ENCODE measurements around the gene TBL1XR1. TPM values are rescaled to one million over a fixed set of nuclear protein-coding genes. Genes with fewer than 3 reads are reported as not detected.
"Not testable (repeated sequence)": the region's sequence is repeated elsewhere in the genome, so short reads cannot be mapped to it uniquely, and the experiment has no call there.

Gene TBL1XR1
- total RNA-seq, 1 experiment from 2014 or later: 88.3 TPM

DNA sequence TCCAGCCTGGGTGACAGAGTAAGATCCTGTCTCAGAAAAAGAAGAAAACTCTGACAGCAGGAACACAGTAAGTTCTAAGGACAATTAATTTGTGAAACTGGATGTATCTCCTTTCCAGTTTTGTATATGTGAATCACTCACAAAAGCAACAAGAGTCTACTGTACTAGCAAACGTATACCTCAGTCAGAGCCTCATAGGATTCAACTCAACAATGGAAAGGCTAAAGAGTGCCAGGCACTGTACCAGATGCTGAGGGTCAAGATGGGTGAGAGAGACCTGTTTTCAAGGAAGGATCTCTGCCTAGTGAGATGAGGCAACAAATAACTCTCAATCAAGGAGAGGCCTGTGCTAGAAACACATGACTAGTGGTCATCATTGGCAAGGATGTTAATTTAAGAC, 14.9 kb downstream of the TBL1XR1 start:
- no peak for DNase-seq (ENCODE audit: low spot score)

DNA sequence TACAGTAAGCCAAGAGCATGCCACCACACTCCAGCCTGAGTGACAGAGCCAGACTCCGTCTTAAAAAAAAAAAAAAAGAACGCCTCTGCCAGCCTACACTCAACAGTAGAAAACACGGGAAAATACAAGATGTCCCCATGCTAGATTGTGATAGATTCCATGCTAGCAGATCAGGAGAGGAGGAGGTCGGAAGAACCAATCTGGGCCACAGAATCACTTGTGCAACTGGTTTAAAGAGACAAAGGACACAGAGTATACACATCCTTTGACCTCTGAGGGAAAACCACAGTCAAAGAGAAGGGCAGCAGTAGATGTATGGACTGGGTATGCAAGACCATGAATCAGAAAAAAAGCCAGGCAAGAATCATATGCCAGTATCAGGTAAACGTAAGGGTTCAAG, 15.9 kb downstream of the TBL1XR1 start:
- no peak for DNase-seq (ENCODE audit: low spot score)

DNA sequence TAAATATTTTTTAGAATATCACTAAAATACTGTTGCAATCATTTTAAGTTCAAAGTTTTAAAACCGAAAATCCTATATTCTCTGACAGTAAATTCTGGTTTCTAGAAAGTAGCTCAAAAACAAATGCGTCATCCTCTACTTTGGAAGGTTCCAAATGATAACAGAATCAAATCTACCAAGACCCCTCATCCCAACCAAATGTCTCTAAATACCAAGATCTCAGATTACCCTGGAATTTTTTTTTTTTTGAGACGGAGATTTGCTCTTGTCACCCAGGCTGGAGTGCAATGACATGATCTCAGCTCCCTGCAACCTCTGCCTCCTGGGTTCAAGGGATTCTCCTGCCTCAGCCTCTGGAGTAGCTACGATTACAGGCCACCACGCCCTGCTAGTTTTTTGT, 16.8 kb downstream of the TBL1XR1 start:
- no peak for DNase-seq (ENCODE audit: low spot score)

DNA sequence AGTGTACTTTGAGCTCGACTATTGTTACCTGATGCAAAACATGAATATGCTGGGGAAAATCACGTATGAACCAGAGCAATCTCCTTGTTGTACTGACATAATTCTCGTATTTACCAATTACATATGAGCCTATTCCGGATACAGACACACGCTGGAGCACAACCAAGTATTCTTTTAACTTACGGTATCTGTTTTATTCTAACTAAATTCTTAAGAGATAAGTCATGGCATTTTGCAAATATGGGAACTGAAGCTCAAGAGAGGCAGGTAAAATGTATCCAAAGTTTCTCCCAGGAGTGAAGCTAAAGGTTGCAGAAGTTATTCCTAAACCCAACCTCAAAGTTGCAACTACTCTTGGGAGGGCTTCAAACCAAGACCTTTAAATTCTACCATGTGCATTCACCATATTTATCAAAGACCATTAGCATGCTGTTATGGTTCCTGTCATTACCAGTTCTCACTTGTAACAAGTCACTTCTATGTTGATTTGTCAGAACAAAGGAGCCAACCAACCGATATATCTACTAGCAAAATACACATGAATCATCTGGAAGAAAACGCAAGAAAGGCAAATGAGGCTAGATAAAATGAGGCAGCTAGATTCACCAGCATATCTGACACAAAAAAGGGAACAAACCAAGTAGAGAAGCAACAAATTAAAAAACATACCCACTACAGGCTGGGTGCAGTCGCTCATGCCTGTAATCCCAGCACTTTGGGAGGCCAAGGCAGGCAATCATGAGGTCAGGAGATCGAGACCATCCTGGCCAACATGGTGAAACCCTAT, 17.8 kb downstream of the TBL1XR1 start:
- DNase-seq (ENCODE audit: low spot score): no peak

DNA sequence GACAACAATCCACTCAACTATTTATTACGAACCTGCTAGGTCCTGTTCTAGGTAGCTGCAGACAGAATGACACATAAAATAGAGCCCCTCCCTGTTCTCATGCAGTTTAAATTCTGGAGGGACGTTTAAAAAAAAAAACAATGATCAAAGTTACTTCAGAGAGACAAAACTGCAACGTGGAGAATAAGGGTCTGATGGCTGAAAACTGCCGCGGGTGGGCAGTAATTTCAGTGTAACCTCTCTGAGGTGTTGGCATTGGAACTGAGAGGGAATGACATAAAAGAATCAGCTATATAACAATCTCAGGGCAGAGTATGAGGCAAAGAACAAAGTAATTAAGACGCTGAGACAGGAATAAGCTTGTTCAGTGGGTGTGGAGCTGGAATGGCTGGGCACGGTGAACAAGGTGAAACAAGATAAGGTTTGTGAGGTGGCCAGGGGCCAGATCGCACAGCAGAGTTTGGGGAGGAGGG, 19.5 kb downstream of the TBL1XR1 start:
- DNase-seq (ENCODE audit: low spot score): no peak

DNA sequence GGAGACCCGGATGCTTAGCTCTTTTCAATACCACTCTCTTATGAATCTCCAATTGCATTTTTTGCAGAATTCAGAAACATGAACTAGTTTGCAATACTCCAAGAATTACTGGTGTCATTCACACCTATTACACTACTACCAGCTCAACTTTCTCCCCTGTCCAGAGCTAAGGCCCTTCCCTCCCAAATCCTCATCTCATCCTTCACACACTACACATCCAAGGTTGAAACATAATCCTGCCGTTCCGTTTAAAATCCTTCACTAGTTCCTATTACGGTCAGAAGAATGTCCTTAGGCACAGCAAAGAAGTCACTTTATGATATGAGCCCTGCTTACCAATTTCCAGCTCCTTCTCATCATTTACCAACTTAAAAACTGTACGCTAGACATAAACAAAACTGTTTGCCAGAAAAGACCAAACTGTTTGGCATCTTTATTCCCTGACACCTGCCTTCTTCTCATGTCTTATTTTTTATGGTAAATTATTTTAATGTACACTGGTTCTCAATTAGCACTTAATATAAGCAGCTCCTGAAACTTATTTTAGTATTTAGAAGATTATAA, 22.6 kb downstream of the TBL1XR1 start:
- DNase-seq (ENCODE audit: low spot score): no peak

DNA sequence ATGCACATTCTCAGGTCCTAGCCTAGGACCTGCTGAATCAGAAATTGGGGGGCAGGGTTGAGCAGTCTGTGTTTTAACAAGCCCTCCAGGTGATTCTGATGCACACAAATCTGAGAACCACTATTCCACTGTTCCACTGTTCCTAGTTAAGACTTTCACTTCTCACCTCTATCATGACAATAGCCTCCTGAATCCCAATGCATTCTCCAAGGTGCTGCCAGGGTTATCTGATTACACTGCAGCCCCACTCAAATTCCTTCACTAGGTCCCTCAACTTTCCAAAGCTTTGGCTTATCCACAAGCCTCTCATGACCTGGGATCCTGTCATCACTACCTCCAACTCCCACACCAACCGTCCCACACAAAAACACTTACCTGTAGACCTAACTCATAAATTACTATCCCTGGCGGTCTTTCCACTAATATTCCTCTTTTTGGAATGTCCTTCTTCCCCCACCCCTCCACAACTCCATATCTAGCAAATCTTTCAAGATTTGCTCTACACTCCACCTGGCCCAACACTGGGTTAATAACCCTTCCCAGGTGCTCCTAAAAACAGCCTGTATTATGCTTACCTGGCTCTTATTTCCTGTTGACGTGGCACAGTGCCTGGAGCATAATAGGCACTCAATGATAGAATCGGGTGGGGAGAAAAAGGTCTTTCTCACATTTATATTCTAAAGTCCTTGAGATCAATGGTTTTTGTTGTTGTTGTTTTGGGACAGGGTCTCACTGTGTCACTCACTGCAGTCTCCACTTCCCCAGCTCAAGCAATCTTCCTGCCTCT, 27.2 kb downstream of the TBL1XR1 start:
- DNase-seq (ENCODE audit: low spot score): no peak

DNA sequence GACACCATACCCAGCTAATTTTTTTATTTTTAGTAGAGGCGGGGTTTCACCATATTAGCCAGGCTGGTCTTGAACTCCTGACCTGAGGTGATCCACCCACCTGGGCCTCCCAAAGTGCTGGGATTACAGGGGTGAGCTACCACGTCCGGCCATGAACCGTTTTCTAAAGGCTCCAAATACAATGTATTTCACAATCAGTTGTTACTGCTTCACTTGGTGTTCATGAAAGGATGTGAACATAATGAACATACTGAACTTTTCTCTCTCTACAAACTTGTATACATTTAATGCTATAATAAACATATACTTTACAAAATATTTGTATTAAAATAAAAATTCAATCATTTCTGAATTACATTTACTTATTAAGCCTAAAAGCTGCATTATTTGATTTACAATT, 28.9 kb downstream of the TBL1XR1 start:
- DNase-seq (ENCODE audit: low spot score): no peak

DNA sequence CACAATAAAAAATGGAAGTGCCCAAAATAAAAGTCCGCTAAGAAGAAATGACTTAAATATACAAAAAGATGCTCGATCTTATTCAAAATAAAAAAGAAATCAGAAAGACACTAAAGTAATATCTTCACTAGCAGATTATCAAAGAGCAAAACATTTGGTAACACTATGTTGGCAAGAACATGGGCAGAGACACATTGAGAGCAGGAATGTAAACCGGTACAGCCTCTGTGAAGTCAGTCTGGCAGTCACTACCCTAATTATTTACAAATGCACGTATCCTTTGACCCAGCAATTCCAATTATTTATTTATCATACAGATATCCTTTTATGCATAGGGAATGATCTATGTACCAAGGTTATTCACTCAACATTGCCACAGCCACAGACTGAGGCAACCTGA, 34.5 kb downstream of the TBL1XR1 start:
- DNase-seq (ENCODE audit: low spot score): no peak

DNA sequence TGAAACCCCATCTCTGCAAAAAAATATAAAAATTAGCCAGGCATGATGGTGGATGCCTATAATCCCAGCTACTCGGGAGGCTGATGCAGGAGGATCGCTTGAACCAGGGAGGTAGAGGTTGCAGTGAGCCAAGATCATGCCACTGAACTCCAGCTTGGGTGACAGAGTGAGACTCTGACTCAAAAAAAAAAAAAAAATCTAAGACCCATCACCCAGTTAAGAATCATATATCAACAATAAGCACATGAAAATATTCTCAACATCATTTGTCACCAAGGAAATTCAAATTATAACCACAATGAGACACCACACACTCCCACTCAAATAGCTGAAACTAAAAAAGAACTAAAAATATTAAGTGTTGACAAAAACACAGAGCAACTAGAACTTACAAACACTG, 35.7 kb downstream of the TBL1XR1 start:
- not testable (repeated sequence) for DNase-seq (ENCODE audit: low spot score)

DNA sequence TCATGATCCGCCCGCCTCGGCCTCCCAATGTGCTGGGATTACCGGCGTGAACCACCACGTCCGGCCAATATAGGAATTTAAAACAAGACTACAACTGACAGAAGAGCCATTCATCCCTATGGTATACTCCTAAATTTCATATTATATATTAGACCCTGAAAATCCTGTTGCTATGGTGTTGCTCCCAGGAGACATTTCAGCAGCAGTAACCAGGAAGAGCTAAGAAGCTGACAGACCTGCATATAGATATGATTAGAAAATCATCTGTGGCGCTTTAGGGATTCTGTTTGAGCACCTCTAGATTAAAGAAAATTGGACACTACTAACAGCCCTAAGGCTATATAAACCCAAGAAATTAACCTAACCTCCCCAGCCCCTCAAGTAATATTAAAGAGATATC, 38.8 kb downstream of the TBL1XR1 start:
- no peak for DNase-seq (ENCODE audit: low spot score)

DNA sequence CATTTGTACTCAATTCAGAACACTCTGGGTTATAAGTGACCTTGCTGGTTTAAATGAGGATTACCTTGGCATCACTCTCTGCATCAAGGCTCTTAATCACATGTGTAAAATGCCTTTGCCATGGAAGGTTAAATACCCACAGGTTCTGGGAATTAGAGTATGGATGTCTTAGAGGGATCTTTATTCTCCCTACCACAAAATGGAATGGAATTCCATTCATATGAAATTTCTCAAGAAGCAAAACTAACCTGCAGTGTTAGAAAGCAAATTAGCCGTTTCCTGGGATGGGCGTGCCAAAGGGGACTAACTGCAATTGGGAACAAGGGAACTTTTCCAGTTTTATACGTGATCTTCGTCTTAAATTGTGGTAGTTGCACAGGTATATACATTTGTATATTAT, 39.8 kb downstream of the TBL1XR1 start:
- no peak for DNase-seq (ENCODE audit: low spot score)

DNA sequence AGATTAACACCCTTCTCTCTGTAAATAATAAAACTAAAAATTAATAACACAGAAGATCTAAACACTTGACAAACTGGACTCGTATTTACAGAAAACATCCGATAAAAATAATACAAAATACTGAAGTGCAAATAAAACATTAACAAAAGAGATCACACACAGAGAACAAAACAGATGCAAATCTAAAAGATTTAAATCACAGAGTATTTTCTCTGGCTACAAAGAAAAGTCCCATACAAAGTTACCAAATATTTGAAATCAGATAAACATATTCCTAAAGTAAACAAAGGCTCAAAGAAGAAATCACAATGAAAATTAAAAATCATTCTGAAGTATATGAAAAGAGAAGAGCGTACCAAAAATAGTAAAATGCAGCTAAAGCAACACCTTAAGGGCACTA, 42.5 kb downstream of the TBL1XR1 start:
- DNase-seq (ENCODE audit: low spot score): no peak

DNA sequence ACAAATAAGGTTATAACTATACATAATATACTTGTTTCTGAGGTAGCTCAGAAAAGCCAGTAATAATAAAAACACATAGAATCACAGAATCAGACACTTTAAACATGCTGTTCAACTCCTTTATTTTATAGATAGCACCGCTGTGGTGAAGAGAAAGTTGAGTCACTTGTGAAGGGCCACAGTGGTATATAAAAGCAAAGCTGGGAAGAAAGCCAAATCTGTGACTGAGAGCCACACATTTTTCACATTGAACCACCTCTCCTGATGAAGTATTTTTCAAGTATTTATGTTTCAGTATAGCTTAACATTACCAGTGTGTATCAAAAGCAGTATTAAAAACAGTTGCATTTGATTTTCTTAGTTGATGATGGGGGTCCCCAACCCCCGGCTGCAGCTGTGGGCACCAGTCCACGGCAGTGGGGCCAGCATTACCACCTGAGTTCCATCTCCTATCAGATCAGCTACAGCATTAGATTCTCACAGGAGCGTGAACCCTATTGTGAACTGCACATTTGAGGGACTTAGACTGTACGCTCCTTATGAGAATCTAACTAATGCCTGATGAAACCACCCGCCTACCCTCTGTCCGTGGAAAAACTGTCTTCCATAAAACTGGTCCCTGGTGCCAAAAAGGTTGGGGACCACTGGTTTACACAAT, 46.2 kb downstream of the TBL1XR1 start:
- DNase-seq (ENCODE audit: low spot score): peak; percentile 89

DNA sequence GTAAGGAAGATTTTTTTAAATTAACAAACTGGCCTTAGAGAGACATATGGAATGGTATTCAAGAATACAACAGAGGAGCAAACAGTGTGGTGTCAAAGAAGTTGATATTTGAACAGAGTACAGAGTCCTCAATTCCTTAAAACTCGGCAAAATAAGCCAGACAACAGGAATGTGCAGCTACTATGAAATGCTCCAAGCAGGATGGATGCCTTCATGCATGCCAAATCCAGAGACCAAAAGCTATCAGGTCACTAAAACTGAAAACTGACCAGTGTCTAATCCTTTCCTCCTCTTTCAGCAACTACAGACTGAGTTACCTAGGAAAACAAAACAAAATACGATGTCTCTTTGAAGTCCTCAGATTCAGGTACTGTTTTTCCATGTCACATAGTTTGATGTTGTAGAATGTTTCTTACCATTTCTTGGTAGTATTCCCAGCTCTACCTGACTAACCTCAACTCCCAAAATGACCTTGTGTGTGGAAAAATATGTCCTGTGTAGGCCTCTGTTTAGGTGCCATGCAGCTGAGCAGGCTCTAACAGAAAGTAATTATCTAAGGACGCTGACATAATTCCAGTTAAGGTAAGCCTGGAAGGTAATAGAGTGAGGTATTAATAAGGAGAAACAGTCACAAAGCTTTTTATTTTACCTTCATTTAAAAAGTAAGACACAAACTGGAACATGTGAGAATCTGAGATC, 46.9 kb downstream of the TBL1XR1 start:
- no peak for DNase-seq (ENCODE audit: low spot score)

DNA sequence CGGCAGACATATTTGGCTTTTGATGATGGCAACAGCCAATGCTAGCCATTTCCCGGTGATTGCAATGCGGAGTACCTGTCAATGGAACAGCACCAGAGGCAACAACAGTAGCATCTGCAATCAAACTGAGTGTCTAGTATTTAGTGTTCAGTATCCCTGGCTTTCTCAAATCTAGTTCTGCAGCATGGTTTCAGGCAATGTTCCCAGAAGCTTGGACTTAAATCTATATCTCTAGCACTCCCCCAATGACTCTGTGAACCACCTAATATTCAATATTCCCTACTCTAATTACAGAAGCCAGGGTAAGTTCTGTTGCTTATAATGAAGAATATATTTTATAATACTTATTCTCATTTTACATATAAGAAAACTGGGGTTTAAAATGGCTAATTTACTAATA, 48.2 kb downstream of the TBL1XR1 start:
- no peak for DNase-seq (ENCODE audit: low spot score)

DNA sequence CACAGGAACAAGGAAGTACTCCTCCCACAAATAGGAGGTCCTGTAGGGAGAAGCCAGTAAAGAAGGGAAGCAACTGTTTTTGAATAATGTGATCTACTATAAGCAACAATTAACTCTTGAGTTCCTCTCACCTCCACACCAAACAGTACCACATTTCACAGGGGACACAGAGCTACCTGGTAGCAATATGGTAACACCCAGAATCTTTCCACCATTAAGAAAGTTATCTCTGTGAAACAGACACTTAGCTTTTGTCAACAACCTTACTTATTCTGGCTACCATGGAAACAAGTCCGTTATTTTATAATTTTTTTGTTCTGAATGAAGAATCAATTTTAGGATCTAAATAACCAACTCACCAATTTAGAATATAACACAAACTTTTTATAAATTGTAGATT, 49.5 kb downstream of the TBL1XR1 start:
- DNase-seq (ENCODE audit: low spot score): no peak

DNA sequence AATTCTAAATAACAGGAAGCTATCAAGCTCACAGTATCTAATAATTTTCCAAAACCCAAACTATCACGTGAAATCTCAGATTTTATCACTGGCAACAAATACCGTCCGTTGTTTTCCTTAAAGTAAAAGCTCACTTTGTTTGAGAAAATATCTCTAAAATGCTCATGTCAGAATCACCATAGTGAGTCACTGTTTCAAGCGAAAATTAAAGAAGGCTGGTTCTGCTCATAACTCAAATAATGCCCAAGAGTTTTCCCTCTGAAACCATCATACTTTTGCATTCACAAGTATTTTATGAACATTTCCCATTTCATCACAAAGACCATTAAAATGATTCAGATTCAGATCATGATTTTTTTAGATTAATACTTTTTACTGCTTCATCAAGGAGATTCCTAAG, 50.6 kb downstream of the TBL1XR1 start:
- peak; percentile 15 for DNase-seq (ENCODE audit: low spot score)

DNA sequence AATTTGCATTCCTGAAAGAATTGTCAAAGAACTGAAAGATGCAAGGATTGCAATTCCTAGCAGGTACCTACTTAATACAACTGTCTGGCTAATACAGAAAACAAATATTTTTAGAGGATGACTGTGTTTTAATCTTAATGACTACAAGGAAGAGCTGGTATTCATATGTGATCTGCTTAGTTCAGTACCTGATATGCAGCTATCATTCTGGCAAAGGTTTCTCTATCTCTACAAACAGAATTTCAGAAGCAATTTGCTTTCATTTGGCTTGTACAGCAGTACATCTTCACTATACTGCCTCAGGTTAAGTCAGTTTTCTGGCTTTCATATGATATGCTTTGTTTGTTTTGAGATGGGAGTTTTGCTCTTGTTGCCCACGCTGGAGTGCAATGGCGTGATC, 51.3 kb downstream of the TBL1XR1 start:
- DNase-seq (ENCODE audit: low spot score): no peak

DNA sequence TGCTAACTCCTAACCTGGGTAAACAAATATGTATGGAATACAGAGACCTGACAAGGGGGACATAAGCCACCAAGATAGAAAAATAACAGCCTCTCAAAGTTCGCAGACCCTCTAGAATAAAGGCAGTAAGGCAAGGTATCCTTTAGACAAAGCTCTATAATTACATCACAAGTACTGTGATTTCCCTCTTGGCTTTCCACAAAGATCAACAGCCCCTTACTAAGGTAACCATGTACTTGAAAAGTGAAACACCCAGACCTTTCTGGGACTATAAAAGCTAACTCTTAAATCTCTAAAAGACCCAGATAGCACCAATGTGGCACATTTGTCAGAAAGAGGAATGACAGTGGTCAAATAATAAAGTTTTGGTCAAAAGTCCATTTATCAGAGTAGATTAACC, 51.9 kb downstream of the TBL1XR1 start:
- DNase-seq (ENCODE audit: low spot score): no peak

DNA sequence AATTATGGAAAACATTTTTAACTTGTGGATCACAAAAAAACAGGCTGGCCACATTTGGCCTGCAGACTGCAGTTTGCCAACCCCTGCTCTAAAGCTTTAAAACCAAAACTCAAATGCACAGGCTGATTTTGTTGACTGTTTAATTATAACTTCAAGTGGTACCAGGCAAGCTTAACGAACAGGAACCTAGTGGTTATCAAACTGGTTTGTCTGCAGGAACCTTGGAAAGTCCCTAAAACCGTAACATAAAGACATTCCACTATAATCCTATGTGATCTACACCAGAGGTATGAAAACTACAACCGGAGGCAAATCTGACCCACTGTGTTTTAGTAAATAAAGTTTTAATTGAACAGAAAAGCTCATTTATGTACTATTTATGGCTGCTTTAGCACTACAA, 52.4 kb downstream of the TBL1XR1 start:
- DNase-seq (ENCODE audit: low spot score): peak; percentile 56
